SKM-1 treated with dmso at 0.1 percent for 144 hours (cell line): ENCODE results near the gene LRRC8E.
"Not testable (repeated sequence)": the region's sequence is repeated elsewhere in the genome, so short reads cannot be mapped to it uniquely, and the experiment has no call there.

Source experiments
- DNase-seq: peaks from one replicate; lab custom pipeline; 2025; ENCODE audit not compliant: unreplicated experiment; lab: John Stamatoyannopoulos, UW

Gene LRRC8E

GRCh38 chr19:7907544-7907943, 19.2 kb downstream of the LRRC8E start:
- no peak for DNase-seq

- DNase-seq = no peak
Observed at GRCh38 chr19:7908078-7908699, 19.9 kb downstream of the LRRC8E start.

- no peak for DNase-seq
Observed at GRCh38 chr19:7908742-7909461, 20.6 kb downstream of the LRRC8E start.

- no peak for DNase-seq
Observed at GRCh38 chr19:7909471-7910067, 21.3 kb downstream of the LRRC8E start.

- DNase-seq = no peak
Observed at GRCh38 chr19:7910321-7911161, 22.2 kb downstream of the LRRC8E start.

- DNase-seq = no peak
Observed at GRCh38 chr19:7911508-7912143, 23.3 kb downstream of the LRRC8E start.

GRCh38 chr19:7912144-7912696, 23.9 kb downstream of the LRRC8E start:
- no peak for DNase-seq

- DNase-seq = no peak
Observed at GRCh38 chr19:7912697-7913564, 24.6 kb downstream of the LRRC8E start.

- no peak for DNase-seq
Observed at GRCh38 chr19:7913652-7914051, 25.3 kb downstream of the LRRC8E start.

GRCh38 chr19:7914099-7914498, 25.8 kb downstream of the LRRC8E start:
- no peak for DNase-seq

GRCh38 chr19:7914598-7915045, 26.3 kb downstream of the LRRC8E start, which contains the start of gene TGFBR3L:
Gene TGFBR3L, plus strand, starts transcription at chr19:7914830.
- DNase-seq = no peak

- DNase-seq = no peak
Observed at GRCh38 chr19:7915250-7916102, 27.2 kb downstream of the LRRC8E start.

GRCh38 chr19:7916103-7916954, 28.0 kb downstream of the LRRC8E start:
- no peak for DNase-seq

GRCh38 chr19:7916955-7917266, 28.6 kb downstream of the LRRC8E start:
- no peak for DNase-seq

- peak; percentile 8 for DNase-seq
Observed at GRCh38 chr19:7917267-7918061, 29.2 kb downstream of the LRRC8E start.

- not testable (repeated sequence) for DNase-seq
Observed at GRCh38 chr19:7918062-7918614, 29.8 kb downstream of the LRRC8E start.
